Measurements from ENCODE around the gene P2RY2.

Gene P2RY2

GRCh38 chr11:73267122-73267846, 49.2 kb downstream of the P2RY2 start:
- no peaks in the 10 kb centered on the region for H3K9me3 ChIP-seq (ENCODE audit: control insufficient read depth, insufficient read depth, low read length)
- H3F3A ChIP-seq (ENCODE audit: control insufficient read depth, insufficient read depth), result no peaks in the 10 kb centered on the region
- no peaks in the 10 kb centered on the region for H3K9me2 ChIP-seq (replicated peaks; ENCODE audit: control insufficient read depth, low read length)
- no peak overlapping the region for H3K4me2 ChIP-seq (ENCODE audit: low read length)
- no peak overlapping the region for H3K4me3 ChIP-seq (ENCODE audit: low read length)
- H3K27ac ChIP-seq (ENCODE audit: low read depth, low read length), result no peak overlapping the region
- no peak for TF ChIP-seq EZH2phosphoT487 (IDR thresholded peaks at IDR 0.05; ENCODE audit: borderline replicate concordance, low read length)
- TF ChIP-seq CTCF (IDR thresholded peaks at IDR 0.05; ENCODE audit: low read depth, low read length, poor library complexity, severe bottlenecking), result no peak
- H3K4me1 ChIP-seq (ENCODE audit: control insufficient read depth, low read length), result peaks cover 7% of the 10 kb centered on the region; the same call in 1 of the 2 replicates
- H4K20me1 ChIP-seq (ENCODE audit: control insufficient read depth, insufficient read depth, low read depth, low read length), result no peaks in the 10 kb centered on the region; the same call in 1 of the 2 replicates
- H3K36me3 ChIP-seq (ENCODE audit: control insufficient read depth, low read length), result no peaks in the 10 kb centered on the region
- H3K79me2 ChIP-seq (ENCODE audit: control insufficient read depth, low read length), result no peaks in the 10 kb centered on the region
- peaks cover 60% of the 10 kb centered on the region for H3K27me3 ChIP-seq (ENCODE audit: control insufficient read depth, low read length)

- no peaks in the 10 kb centered on the region for H3F3A ChIP-seq (ENCODE audit: control insufficient read depth, insufficient read depth)
- H3K79me2 ChIP-seq (ENCODE audit: control insufficient read depth, low read length), result no peaks in the 10 kb centered on the region
- H3K27me3 ChIP-seq (ENCODE audit: control insufficient read depth, low read length), result peaks cover 60% of the 10 kb centered on the region
- H3K9me3 ChIP-seq (ENCODE audit: control insufficient read depth, insufficient read depth, low read length), result no peaks in the 10 kb centered on the region
- H3K36me3 ChIP-seq (ENCODE audit: control insufficient read depth, low read length), result no peaks in the 10 kb centered on the region
- H3K4me2 ChIP-seq (ENCODE audit: low read length), result no peak overlapping the region
- no peaks in the 10 kb centered on the region for H3K9me2 ChIP-seq (replicated peaks; ENCODE audit: control insufficient read depth, low read length)
- no peak overlapping the region for H3K4me3 ChIP-seq (ENCODE audit: low read length)
- no peak for TF ChIP-seq EZH2phosphoT487 (IDR thresholded peaks at IDR 0.05; ENCODE audit: borderline replicate concordance, low read length)
- no peak for TF ChIP-seq CTCF (IDR thresholded peaks at IDR 0.05; ENCODE audit: low read depth, low read length, poor library complexity, severe bottlenecking)
- no peak overlapping the region for H3K27ac ChIP-seq (ENCODE audit: low read depth, low read length)
- peaks cover 7% of the 10 kb centered on the region; the same call in 1 of the 2 replicates for H3K4me1 ChIP-seq (ENCODE audit: control insufficient read depth, low read length)
- H4K20me1 ChIP-seq (ENCODE audit: control insufficient read depth, insufficient read depth, low read depth, low read length), result no peaks in the 10 kb centered on the region; the same call in 1 of the 2 replicates
Measured at GRCh38 chr11:73267906-73268540, 49.9 kb downstream of the P2RY2 start.

GRCh38 chr11:73268671-73269271, 50.7 kb downstream of the P2RY2 start:
- no peaks in the 10 kb centered on the region for H3K9me2 ChIP-seq (replicated peaks; ENCODE audit: control insufficient read depth, low read length)
- peaks cover 57% of the 10 kb centered on the region for H3K27me3 ChIP-seq (ENCODE audit: control insufficient read depth, low read length)
- TF ChIP-seq EZH2phosphoT487 (IDR thresholded peaks at IDR 0.05; ENCODE audit: borderline replicate concordance, low read length) (no peak), CTCF (IDR thresholded peaks at IDR 0.05; ENCODE audit: low read depth, low read length, poor library complexity, severe bottlenecking) (no peak)
- H3K4me1 ChIP-seq (ENCODE audit: control insufficient read depth, low read length), result peaks cover 7% of the 10 kb centered on the region; the same call in 1 of the 2 replicates
- no peak overlapping the region for H3K4me2 ChIP-seq (ENCODE audit: low read length)
- H3K27ac ChIP-seq (ENCODE audit: low read depth, low read length), result no peak overlapping the region
- H3K4me3 ChIP-seq (ENCODE audit: low read length), result no peak overlapping the region
- no peaks in the 10 kb centered on the region; the same call in 1 of the 2 replicates for H4K20me1 ChIP-seq (ENCODE audit: control insufficient read depth, insufficient read depth, low read depth, low read length)
- H3K9me3 ChIP-seq (ENCODE audit: control insufficient read depth, insufficient read depth, low read length), result no peaks in the 10 kb centered on the region
- no peaks in the 10 kb centered on the region for H3F3A ChIP-seq (ENCODE audit: control insufficient read depth, insufficient read depth)
- H3K36me3 ChIP-seq (ENCODE audit: control insufficient read depth, low read length), result no peaks in the 10 kb centered on the region
- no peaks in the 10 kb centered on the region for H3K79me2 ChIP-seq (ENCODE audit: control insufficient read depth, low read length)

Data from DOHH2 (cell line).